ENCODE data around the gene ZNF701.
"Not testable (repeated sequence)": the region's sequence is repeated elsewhere in the genome, so short reads cannot be mapped to it uniquely, and the experiment has no call there.

DNA sequence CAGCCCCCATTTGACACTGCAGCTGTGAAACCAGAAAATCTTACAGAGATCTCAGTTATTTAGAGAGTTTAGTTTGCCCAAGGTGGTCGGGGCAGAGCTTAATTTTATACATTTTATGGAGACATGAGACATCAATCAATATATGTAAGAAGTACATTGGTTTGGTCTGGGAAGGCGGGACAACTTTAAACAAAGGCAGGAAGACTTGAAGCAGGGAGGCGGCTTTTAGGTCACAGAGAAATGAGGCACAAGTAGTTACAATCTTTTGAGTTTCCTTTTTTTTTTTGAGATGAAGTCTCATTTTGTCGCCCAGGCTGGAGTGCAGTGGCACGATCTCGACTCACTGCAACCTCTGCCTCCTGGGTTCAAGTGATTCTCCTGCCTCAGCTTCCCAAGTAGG, 27.5 kb upstream of the ZNF701 start:
- TF ChIP-seq, protein P1, sequence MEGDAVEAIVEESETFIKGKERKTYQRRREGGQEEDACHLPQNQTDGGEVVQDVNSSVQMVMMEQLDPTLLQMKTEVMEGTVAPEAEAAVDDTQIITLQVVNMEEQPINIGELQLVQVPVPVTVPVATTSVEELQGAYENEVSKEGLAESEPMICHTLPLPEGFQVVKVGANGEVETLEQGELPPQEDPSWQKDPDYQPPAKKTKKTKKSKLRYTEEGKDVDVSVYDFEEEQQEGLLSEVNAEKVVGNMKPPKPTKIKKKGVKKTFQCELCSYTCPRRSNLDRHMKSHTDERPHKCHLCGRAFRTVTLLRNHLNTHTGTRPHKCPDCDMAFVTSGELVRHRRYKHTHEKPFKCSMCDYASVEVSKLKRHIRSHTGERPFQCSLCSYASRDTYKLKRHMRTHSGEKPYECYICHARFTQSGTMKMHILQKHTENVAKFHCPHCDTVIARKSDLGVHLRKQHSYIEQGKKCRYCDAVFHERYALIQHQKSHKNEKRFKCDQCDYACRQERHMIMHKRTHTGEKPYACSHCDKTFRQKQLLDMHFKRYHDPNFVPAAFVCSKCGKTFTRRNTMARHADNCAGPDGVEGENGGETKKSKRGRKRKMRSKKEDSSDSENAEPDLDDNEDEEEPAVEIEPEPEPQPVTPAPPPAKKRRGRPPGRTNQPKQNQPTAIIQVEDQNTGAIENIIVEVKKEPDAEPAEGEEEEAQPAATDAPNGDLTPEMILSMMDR (IDR thresholded peaks at IDR 0.05): not testable (repeated sequence)
- not testable (repeated sequence) for TF ChIP-seq EP300 (IDR thresholded peaks at IDR 0.05; ENCODE audit: borderline replicate concordance in 1 of 2, low read depth in 1 of 2, low read length in 1 of 2); PBX3 (IDR thresholded peaks at IDR 0.05); TAF1 (IDR thresholded peaks at IDR 0.05; ENCODE audit: borderline replicate concordance, low read depth, low read length); MXI1 (IDR thresholded peaks at IDR 0.05; ENCODE audit: low read depth, low read length); GABPA (IDR thresholded peaks at IDR 0.05; ENCODE audit: low read depth); RXRA (IDR thresholded peaks at IDR 0.05; ENCODE audit: borderline replicate concordance, low read depth)
- TF ChIP-seq, protein P2, sequence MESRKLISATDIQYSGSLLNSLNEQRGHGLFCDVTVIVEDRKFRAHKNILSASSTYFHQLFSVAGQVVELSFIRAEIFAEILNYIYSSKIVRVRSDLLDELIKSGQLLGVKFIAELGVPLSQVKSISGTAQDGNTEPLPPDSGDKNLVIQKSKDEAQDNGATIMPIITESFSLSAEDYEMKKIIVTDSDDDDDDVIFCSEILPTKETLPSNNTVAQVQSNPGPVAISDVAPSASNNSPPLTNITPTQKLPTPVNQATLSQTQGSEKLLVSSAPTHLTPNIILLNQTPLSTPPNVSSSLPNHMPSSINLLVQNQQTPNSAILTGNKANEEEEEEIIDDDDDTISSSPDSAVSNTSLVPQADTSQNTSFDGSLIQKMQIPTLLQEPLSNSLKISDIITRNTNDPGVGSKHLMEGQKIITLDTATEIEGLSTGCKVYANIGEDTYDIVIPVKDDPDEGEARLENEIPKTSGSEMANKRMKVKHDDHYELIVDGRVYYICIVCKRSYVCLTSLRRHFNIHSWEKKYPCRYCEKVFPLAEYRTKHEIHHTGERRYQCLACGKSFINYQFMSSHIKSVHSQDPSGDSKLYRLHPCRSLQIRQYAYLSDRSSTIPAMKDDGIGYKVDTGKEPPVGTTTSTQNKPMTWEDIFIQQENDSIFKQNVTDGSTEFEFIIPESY (IDR thresholded peaks at IDR 0.05; ENCODE audit: borderline replicate concordance, low read depth): not testable (repeated sequence)

All from SK-N-SH (cell line).